Calu3 (cell line): ENCODE measurements around the gene MAS1L. TPM values are rescaled to one million over a fixed set of nuclear protein-coding genes. Genes with fewer than 3 reads are reported as not detected.

Source experiments
- BruUV-seq: library from RNA; stranded (reverse); fragments of 400-500 nt; replicated peaks from 2 replicates; lab custom pipeline; 2021; lab: Mats Ljungman, UMichigan
- CTCF ChIA-PET: fragments of 300-600 bp; sonication (Branson Sonifier 250); formaldehyde crosslinking; loops from one replicate; lab custom pipeline; 2022; ENCODE audit warnings: antibody characterized with exemption; lab: Charles Lee
- DNase-seq: peaks from one replicate; pipeline ENCODE4 v3.0.0; 2022
- H3K27ac Mint-ChIP-seq: one replicate; pipeline ENCODE4 v1.8.0; 2022; ENCODE audit warnings: mixed read lengths; ENCODE audit not compliant: unreplicated experiment
- H3K27me3 Mint-ChIP-seq: one replicate; pipeline ENCODE4 v1.8.0; 2022; ENCODE audit warnings: mixed read lengths; ENCODE audit not compliant: unreplicated experiment
- H3K36me3 Mint-ChIP-seq: one replicate; pipeline ENCODE4 v1.8.0; 2022; ENCODE audit warnings: mild to moderate bottlenecking, moderate library complexity, mixed read lengths; ENCODE audit not compliant: insufficient read depth, unreplicated experiment
- H3K4me1 Mint-ChIP-seq: one replicate; pipeline ENCODE4 v1.8.0; 2022; ENCODE audit warnings: mild to moderate bottlenecking, low read depth, mixed read lengths; ENCODE audit not compliant: unreplicated experiment
- H3K4me3 Mint-ChIP-seq: one replicate; pipeline ENCODE4 v1.8.0; 2022; ENCODE audit warnings: mild to moderate bottlenecking, low read depth, moderate library complexity, mixed read lengths; ENCODE audit not compliant: unreplicated experiment
- H3K9me3 Mint-ChIP-seq: one replicate; pipeline ENCODE4 v1.8.0; 2022; ENCODE audit warnings: low read depth, mixed read lengths; ENCODE audit not compliant: unreplicated experiment
- intact Hi-C: fragments of 100-400 bp; cut with micrococcal nuclease; formaldehyde crosslinking; loops from one replicate; pipeline ENCODE4 v1.10.0; 2022; ENCODE audit not compliant: unreplicated experiment
- total RNA-seq: library from RNA; stranded (reverse); gene quantifications from 2 replicates; pipeline ENCODE4 v1.2.3, GENCODE V29; 2022
- TF ChIP-seq, protein P1 (sequence below): fragments of 200-600 bp; IDR thresholded peaks from one replicate; pipeline ENCODE4 v1.8.0; 2022; ENCODE audit warnings: antibody characterized with exemption; ENCODE audit not compliant: unreplicated experiment

The MAS1L gene
- total RNA-seq, 1 experiment from 2014 or later, result not detected

DNA sequence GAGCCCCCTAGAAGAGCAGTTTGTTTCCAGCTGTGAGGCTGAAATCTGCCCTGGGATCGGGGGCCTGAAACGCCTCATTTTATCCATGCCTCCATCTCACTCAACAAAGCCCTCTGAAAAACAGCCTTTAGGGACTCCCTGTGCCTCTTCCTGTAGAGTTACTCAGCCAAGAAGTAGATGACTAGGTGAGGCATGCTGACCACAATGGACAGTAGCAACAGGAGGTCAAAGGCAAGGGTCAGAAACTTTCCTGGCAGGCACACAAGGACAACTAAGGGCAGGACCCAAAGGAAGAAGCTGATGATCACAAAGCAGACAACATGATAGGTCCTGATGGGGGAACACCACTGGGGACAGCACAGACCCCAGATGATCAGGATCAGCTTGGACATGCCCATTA is 12.8 kb downstream of the MAS1L start:
- TF ChIP-seq, protein P1, sequence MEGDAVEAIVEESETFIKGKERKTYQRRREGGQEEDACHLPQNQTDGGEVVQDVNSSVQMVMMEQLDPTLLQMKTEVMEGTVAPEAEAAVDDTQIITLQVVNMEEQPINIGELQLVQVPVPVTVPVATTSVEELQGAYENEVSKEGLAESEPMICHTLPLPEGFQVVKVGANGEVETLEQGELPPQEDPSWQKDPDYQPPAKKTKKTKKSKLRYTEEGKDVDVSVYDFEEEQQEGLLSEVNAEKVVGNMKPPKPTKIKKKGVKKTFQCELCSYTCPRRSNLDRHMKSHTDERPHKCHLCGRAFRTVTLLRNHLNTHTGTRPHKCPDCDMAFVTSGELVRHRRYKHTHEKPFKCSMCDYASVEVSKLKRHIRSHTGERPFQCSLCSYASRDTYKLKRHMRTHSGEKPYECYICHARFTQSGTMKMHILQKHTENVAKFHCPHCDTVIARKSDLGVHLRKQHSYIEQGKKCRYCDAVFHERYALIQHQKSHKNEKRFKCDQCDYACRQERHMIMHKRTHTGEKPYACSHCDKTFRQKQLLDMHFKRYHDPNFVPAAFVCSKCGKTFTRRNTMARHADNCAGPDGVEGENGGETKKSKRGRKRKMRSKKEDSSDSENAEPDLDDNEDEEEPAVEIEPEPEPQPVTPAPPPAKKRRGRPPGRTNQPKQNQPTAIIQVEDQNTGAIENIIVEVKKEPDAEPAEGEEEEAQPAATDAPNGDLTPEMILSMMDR, result no peak
- H3K4me3 Mint-ChIP-seq, result no peak overlapping the region
- BruUV-seq, result no TSS peak
- no peak overlapping the region for H3K27ac Mint-ChIP-seq
- no peaks in the 10 kb centered on the region for H3K36me3 Mint-ChIP-seq
- DNase-seq, result no peak
- intact Hi-C loops, result no loop called here
- no peaks in the 10 kb centered on the region for H3K9me3 Mint-ChIP-seq
- H3K4me1 Mint-ChIP-seq, result no peaks in the 10 kb centered on the region
- CTCF ChIA-PET, result no interaction called here
- H3K27me3 Mint-ChIP-seq, result no peaks in the 10 kb centered on the region

GRCh38 chr6:29466241-29466640 is 21.5 kb downstream of the MAS1L start:
- TF ChIP-seq, protein P1, result no peak
- Mint-ChIP-seq H3K36me3 (no peaks in the 10 kb centered on the region), H3K27me3 (no peaks in the 10 kb centered on the region), H3K9me3 (peaks cover 7% of the 10 kb centered on the region), H3K4me1 (peaks cover 14% of the 10 kb centered on the region), H3K4me3 (no peak overlapping the region), H3K27ac (no peak overlapping the region)
- CTCF ChIA-PET, result interaction anchor here (0.6 to 0.8 kb wide), 2 partner anchors 36 to 124 kb away, joined by 3 read pairs; no protein-coding TSS in a partner anchor
- BruUV-seq, result no TSS peak
- DNase-seq, result no peak
- intact Hi-C loops, result loop anchor here (10.0 kb wide), 1 partner anchor 99 kb away; no protein-coding TSS in a partner anchor

GRCh38 chr6:29465801-29466200 is 22.0 kb downstream of the MAS1L start:
- H3K27ac Mint-ChIP-seq, result no peak overlapping the region
- no peak for DNase-seq

GRCh38 chr6:29465279-29465678 is 22.5 kb downstream of the MAS1L start:
- no peaks in the 10 kb centered on the region for H3K27me3 Mint-ChIP-seq
- CTCF ChIA-PET, result no interaction called here
- H3K36me3 Mint-ChIP-seq, result no peaks in the 10 kb centered on the region

More at GRCh38 chr6:29465801-29466200, 22.0 kb downstream of the MAS1L start:
- intact Hi-C loops, result loop anchor here (10.0 kb wide), 1 partner anchor 99 kb away; no protein-coding TSS in a partner anchor
- CTCF ChIA-PET, result no interaction called here
- Mint-ChIP-seq H3K4me1 (peaks cover 18% of the 10 kb centered on the region), H3K27me3 (no peaks in the 10 kb centered on the region), H3K9me3 (peaks cover 9% of the 10 kb centered on the region), H3K4me3 (no peak overlapping the region), H3K36me3 (no peaks in the 10 kb centered on the region)
- TF ChIP-seq, protein P1, result no peak
- no TSS peak for BruUV-seq

More at GRCh38 chr6:29465279-29465678, 22.5 kb downstream of the MAS1L start:
- H3K4me1 Mint-ChIP-seq, result peaks cover 18% of the 10 kb centered on the region
- H3K27ac Mint-ChIP-seq, result no peak overlapping the region
- no peak for DNase-seq
- BruUV-seq, result no TSS peak
- TF ChIP-seq, protein P1, result no peak
- peaks cover 9% of the 10 kb centered on the region for H3K9me3 Mint-ChIP-seq
- intact Hi-C loops, result loop anchor here (10.0 kb wide), 1 partner anchor 100 kb away; no protein-coding TSS in a partner anchor
- no peak overlapping the region for H3K4me3 Mint-ChIP-seq
